GM12878 (cell line): ENCODE results near the gene FOXG1. TPM values are rescaled to one million over a fixed set of nuclear protein-coding genes. Genes with fewer than 3 reads are reported as not detected.

Experiments
- ATAC-seq: fragments of 200-7000 bp; cut with Tn5 transposase; 3 replicates; pipeline ENCODE4 v1.9.1; 2020; ENCODE audit warnings: mild to moderate bottlenecking, moderate library complexity
- BruUV-seq: library from RNA; stranded (reverse); fragments of 400-500 nt; replicated peaks from 2 replicates; lab custom pipeline; 2021; lab: Mats Ljungman, UMichigan
- CTCF ChIA-PET: fragments of 300-600 bp; sonication (Branson Sonifier 250); formaldehyde crosslinking; extraction: SDS; loops from one replicate; lab custom pipeline; 2021; ENCODE audit warnings: inconsistent platforms; lab: Yijun Ruan, JAX
- POLR2A ChIA-PET: fragments of 350-600 bp; formaldehyde crosslinking; extraction: SDS; loops from one replicate; lab custom pipeline; 2021; ENCODE audit warnings: inconsistent platforms; lab: Charles Lee
- RAD21 ChIA-PET: fragments of 300-600 bp; sonication (Branson Sonifier 250); formaldehyde crosslinking; loops from one replicate; lab custom pipeline; 2023; ENCODE audit warnings: antibody characterized with exemption; ENCODE audit not compliant: unreplicated experiment; lab: Charles Lee
- SMC1A ChIA-PET: fragments of 300-600 bp; sonication (Branson Sonifier 250); formaldehyde crosslinking; loops from one replicate; lab custom pipeline; 2023; ENCODE audit not compliant: unreplicated experiment, uncharacterized antibody; lab: Charles Lee
- DNase-seq: peaks from one replicate; pipeline ENCODE4 v3.0.0-alpha.2; 2011; ENCODE audit warnings: low read depth, low spot score
- FAIRE-seq: peaks from 3 replicates; lab custom pipeline; 2011; peaks lifted over from hg19 to GRCh38; lab: Jason Lieb, UNC
- H2AFZ ChIP-seq: 2 replicates; pipeline ENCODE4 v1.6.0; 2011; ENCODE audit warnings: low read depth, low read length, control low read depth; ENCODE audit not compliant: control insufficient read depth
- H3K27ac ChIP-seq: 2 replicates; pipeline ENCODE4 v1.5.1; 2011; ENCODE audit warnings: control low read depth; ENCODE audit not compliant: control insufficient read depth, insufficient read depth
- H3K27me3 ChIP-seq, 2 experiments: replicated peaks in 1 of 2; 2 replicates each; pipeline versions ENCODE4 v1.6.0 to v1.6.1; 2011; ENCODE audit warnings: low read length in 1 of 2; ENCODE audit not compliant: control insufficient read depth in 2 of 2, insufficient read depth in 2 of 2
- H3K36me3 ChIP-seq, 2 experiments: 2 replicates each; pipeline ENCODE4 v1.5.1; 2011; ENCODE audit warnings: low read length in 1 of 2; ENCODE audit not compliant: control insufficient read depth in 2 of 2, insufficient read depth in 2 of 2
- H3K4me1 ChIP-seq: 2 replicates; pipeline ENCODE4 v1.6.1; 2011; ENCODE audit warnings: mild to moderate bottlenecking, low read length, moderate library complexity, mixed read lengths; ENCODE audit not compliant: control insufficient read depth, insufficient read depth
- H3K4me2 ChIP-seq: 2 replicates; pipeline ENCODE4 v1.6.0; 2011; ENCODE audit warnings: control low read depth; ENCODE audit not compliant: control insufficient read depth, insufficient read depth
- H3K4me3 ChIP-seq: fragments of 200-600 bp; sonication (generic); 2 replicates; pipeline ENCODE4 v1.5.1; 2016
- H3K79me2 ChIP-seq: 2 replicates; pipeline ENCODE4 v1.6.0; 2011; ENCODE audit warnings: low read length; ENCODE audit not compliant: control insufficient read depth, insufficient read depth
- H3K9ac ChIP-seq: 2 replicates; pipeline ENCODE4 v1.8.0; 2011; ENCODE audit warnings: low read length, control low read depth, mixed read lengths; ENCODE audit not compliant: control insufficient read depth, insufficient read depth
- H3K9me3 ChIP-seq: replicated peaks from 3 replicates; pipeline ENCODE4 v1.5.1; 2011; ENCODE audit warnings: mild to moderate bottlenecking, low read length; ENCODE audit not compliant: control insufficient read depth, insufficient read depth
- H4K20me1 ChIP-seq: 2 replicates; pipeline ENCODE4 v1.6.0; 2011; ENCODE audit not compliant: control insufficient read depth, insufficient read depth
- ATF2 ChIP-seq: IDR thresholded peaks from 2 replicates; pipeline ENCODE4 v1.6.1; 2012; ENCODE audit warnings: low read length, inconsistent platforms
- BHLHE40 ChIP-seq, 2 experiments: fragments of 450-650 bp in 1 of 2; IDR thresholded peaks; 2 replicates each; pipeline ENCODE4 v1.6.1; 2011 to 2017; ENCODE audit warnings: low read depth in 2 of 2, borderline replicate concordance in 1 of 2, improper control_type of control experiment in 1 of 2, low read length in 1 of 2, mild to moderate bottlenecking in 1 of 2
- CBX3 ChIP-seq: fragments of 200-600 bp; sonication (generic); IDR thresholded peaks from 2 replicates; pipeline ENCODE4 v1.6.1; 2016; ENCODE audit warnings: low read depth, borderline replicate concordance
- E2F8 ChIP-seq: fragments of 450-650 bp; IDR thresholded peaks from 2 replicates; pipeline ENCODE4 v1.6.1; 2018; ENCODE audit warnings: mild to moderate bottlenecking, low read depth, moderate library complexity; ENCODE audit not compliant: partially characterized antibody
- NFXL1 ChIP-seq: fragments of 450-650 bp; IDR thresholded peaks from 2 replicates; pipeline ENCODE4 v1.6.1; 2017; ENCODE audit warnings: antibody characterized with exemption, mild to moderate bottlenecking, borderline replicate concordance
- NFYA ChIP-seq: IDR thresholded peaks from 2 replicates; pipeline ENCODE4 v1.6.1; 2011; ENCODE audit warnings: low read depth, mild to moderate bottlenecking, low read length, improper control_type of control experiment, borderline replicate concordance
- POLR2AphosphoS5 ChIP-seq: IDR thresholded peaks from 2 replicates; pipeline ENCODE4 v1.6.1; 2011; ENCODE audit warnings: mild to moderate bottlenecking, low read length, inconsistent platforms
- RBBP5 ChIP-seq: fragments of 200-600 bp; sonication (generic); conservative IDR thresholded peaks from 2 replicates; pipeline ENCODE4 v1.6.1; 2016
- REST ChIP-seq: IDR thresholded peaks from 2 replicates; pipeline ENCODE4 v1.6.1; 2012; ENCODE audit warnings: mild to moderate bottlenecking, low read depth, low read length
- ZNF592 ChIP-seq: fragments of 450-650 bp; IDR thresholded peaks from 2 replicates; pipeline ENCODE4 v1.6.1; 2017; ENCODE audit warnings: mild to moderate bottlenecking, moderate library complexity
- WGBS: methylation state at CpG from one replicate; pipeline ENCODE4 v1.1.6; 2016; ENCODE audit warnings: low lambda C conversion rate; ENCODE audit not compliant: insufficient replicate concordance, insufficient coverage; ENCODE audit errors: missing lambda C conversion rate; 5-methylcytosine and 5-hydroxymethylcytosine counted together
- in situ Hi-C: fragments of 300-500 bp; cut with MboI; formaldehyde crosslinking; loops from 9 replicates; pipeline ENCODE4 v1.14.3; 2018; ENCODE audit warnings: mixed read lengths
- intact Hi-C: fragments of 100-400 bp; cut with micrococcal nuclease; formaldehyde crosslinking; loops from one replicate; pipeline ENCODE4 v1.14.2; 2022; ENCODE audit not compliant: unreplicated experiment
- polyA plus RNA-seq, 11 experiments: library from polyadenylated mRNA; depleted of rRNA in 4 of 11; unstranded in 6 of 11; stranded (reverse) in 5 of 11; fragments of >200 nt; fragmentation: Nextera tagmentation in 4 of 11; fragmentation: Illumina TruSeq in 1 of 11; extraction: Ambion mirVana in 4 of 11; extraction: Trizol in 1 of 11; gene quantifications; 1 replicate in 1 of 11; 2 replicates in 10 of 11; pipeline versions ENCODE4 v1.2.1 to v1.2.3, GENCODE V29; 2011 to 2016; ENCODE audit warnings: inconsistent platforms in 2 of 11, missing spikeins in 2 of 11, low read depth in 1 of 11
- total RNA-seq, 4 experiments: library from RNA; depleted of rRNA in 3 of 4; stranded (reverse); fragments of >200 nt in 3 of 4; fragmentation: Illumina TruSeq in 1 of 4; extraction: Trizol in 1 of 4; gene quantifications; 2 replicates each; pipeline versions ENCODE4 v1.2.1 to v1.2.3, GENCODE V29; 2013 to 2021

Gene FOXG1
- total and polyA plus RNA-seq, 10 of the 15 experiments (the other 5 are each of a cell fraction or from before 2014, with no cell fraction given) = 0.04 to 0.44 (median 0.06) TPM; not detected in 1

- Histone ChIP-seq H3K9ac (no peak overlapping the region), H3K27ac (no peak overlapping the region), H4K20me1 (no peaks in the 10 kb centered on the region), H3K4me3 (no peak overlapping the region), H3K79me2 (no peaks in the 10 kb centered on the region), H3K4me1 (no peaks in the 10 kb centered on the region), H3K27me3 (peaks cover 0 to 14% of the 10 kb centered on the region in 2 experiments; a peak in 2 of 4 replicates), H3K4me2 (no peak overlapping the region), H3K9me3 (no peaks in the 10 kb centered on the region), H2AFZ (no peak overlapping the region), H3K36me3 (no peaks in the 10 kb centered on the region)
- WGBS = 7% methylated on average over 14 of the region's 14 CpGs
- POLR2A ChIA-PET = no interaction called here
- intact Hi-C loops (loop anchor here (2.0 to 10.0 kb wide), 3 partner anchors 467 to 1249 kb away; no protein-coding TSS in a partner anchor), in situ Hi-C loops (loop anchor here (5.0 to 25.0 kb wide), 3 partner anchors 457 to 1682 kb away; no protein-coding TSS in a partner anchor)
- no TSS peak for BruUV-seq
- FAIRE-seq = no peak
- RAD21 ChIA-PET = no interaction called here
- DNase-seq = no peak
- SMC1A ChIA-PET = interaction anchor here (0.7 to 0.8 kb wide), 2 partner anchors 22 to 1459 kb away, joined by 3 read pairs; no protein-coding TSS in a partner anchor
- ATAC-seq = no peak
- CTCF ChIA-PET = interaction anchor here (0.8 to 2.5 kb wide), 10 partner anchors 8 to 1688 kb away, joined by 3 to 7 read pairs (median 4); no protein-coding TSS in a partner anchor
- TF ChIP-seq ATF2 (no peak), BHLHE40 (IDR thresholded peaks at IDR 0.05; ENCODE audit: borderline replicate concordance in 1 of 2, low read depth in 2 of 2, low read length in 1 of 2) (no peak), CBX3 (no peak), RBBP5 (no peak), ZNF592 (no peak), NFXL1 (no peak), E2F8 (no peak), POLR2AphosphoS5 (no peak), NFYA (no peak), REST (no peak)
Observed at GRCh38 chr14:28755198-28755815, 11.3 kb upstream of the FOXG1 start.
